ENCODE measurements around the gene SLC25A13. TPM values are rescaled to one million over a fixed set of nuclear protein-coding genes. Genes with fewer than 3 reads are reported as not detected.

SLC25A13 gene
- total RNA-seq, 3 donors from 2014 or later = 33.1 to 39.0 (median 33.2) TPM

DNA sequence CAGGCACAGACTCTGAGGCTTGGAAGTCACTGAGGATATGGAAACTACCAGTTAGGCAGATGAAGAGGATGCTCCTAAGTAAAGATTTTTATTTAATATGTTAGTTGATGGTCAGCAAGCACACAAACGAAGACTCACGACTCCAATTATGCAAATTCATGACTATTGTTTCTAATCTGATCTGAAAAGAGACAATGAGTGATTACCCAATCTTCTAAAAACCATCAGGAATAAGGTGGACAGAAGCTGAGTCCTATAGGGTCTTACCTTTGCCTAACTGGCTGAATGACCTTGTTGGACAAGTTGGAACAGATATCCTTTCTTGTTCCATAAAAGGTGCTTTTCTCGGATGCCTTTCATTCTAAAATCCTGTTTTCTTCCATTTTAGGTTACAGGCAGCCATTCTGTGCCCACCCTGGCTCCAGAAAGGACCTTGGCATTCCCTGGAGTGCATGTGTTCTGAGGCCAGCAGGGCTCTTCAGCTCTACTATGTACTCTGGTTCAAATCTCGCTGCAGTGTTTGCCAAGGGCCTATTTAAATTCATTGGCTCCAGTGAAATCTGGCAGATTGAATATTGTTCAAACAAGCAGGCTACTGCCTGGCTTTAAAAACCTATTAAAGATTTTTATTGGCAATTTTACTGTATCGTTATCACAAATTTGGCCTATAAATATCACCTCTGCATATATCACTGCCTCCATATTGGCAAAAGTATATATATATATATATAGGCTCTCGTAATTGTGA lies 77.5 kb downstream of the SLC25A13 start:
- Histone ChIP-seq H3K36me3 (no peaks in the 10 kb centered on the region), H3K9me3 (no peaks in the 10 kb centered on the region), H3K4me1 (no peaks in the 10 kb centered on the region), H3K27ac (no peak overlapping the region), H3K4me3 (no peak overlapping the region), H3K27me3 (no peaks in the 10 kb centered on the region)
- TF ChIP-seq POLR2AphosphoS5 (IDR thresholded peaks at IDR 0.05) (no peak), POLR2A (IDR thresholded peaks at IDR 0.05) (no peak)
- TF ChIP-seq, protein P1, sequence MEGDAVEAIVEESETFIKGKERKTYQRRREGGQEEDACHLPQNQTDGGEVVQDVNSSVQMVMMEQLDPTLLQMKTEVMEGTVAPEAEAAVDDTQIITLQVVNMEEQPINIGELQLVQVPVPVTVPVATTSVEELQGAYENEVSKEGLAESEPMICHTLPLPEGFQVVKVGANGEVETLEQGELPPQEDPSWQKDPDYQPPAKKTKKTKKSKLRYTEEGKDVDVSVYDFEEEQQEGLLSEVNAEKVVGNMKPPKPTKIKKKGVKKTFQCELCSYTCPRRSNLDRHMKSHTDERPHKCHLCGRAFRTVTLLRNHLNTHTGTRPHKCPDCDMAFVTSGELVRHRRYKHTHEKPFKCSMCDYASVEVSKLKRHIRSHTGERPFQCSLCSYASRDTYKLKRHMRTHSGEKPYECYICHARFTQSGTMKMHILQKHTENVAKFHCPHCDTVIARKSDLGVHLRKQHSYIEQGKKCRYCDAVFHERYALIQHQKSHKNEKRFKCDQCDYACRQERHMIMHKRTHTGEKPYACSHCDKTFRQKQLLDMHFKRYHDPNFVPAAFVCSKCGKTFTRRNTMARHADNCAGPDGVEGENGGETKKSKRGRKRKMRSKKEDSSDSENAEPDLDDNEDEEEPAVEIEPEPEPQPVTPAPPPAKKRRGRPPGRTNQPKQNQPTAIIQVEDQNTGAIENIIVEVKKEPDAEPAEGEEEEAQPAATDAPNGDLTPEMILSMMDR (IDR thresholded peaks at IDR 0.05) = no peak
- intact Hi-C loops (cut with DNase I; ENCODE audit: low total_unique reads) = no loop called here
- no peak for DNase-seq (ENCODE audit: low spot score in 2 of 2)

DNA sequence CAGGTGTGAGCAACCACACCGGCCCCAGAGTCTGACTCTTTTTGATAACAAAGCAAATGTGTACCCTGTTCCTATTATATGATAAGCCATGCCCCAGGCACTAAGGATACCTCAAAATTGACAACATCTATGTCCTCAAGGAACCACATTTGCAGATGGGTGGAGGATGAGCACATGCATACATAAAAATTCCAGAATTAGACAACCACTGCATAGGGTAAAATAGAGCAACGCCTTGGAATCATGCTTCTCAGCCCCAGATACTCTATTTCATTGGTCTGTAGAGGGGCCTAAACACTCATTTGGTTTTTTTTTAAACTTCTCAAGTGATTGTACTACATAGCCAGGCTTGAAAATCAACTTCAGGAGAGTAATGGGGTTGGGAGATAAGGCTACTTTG lies 78.7 kb downstream of the SLC25A13 start:
- no peak for DNase-seq (ENCODE audit: low spot score in 2 of 2)
- TF ChIP-seq POLR2A (IDR thresholded peaks at IDR 0.05) = no peak
- no peak for TF ChIP-seq POLR2AphosphoS5 (IDR thresholded peaks at IDR 0.05)
- TF ChIP-seq, protein P1 (IDR thresholded peaks at IDR 0.05) = no peak
- H3K4me3 ChIP-seq = no peak overlapping the region
- H3K27ac ChIP-seq = no peak overlapping the region
- intact Hi-C loops (cut with DNase I; ENCODE audit: low total_unique reads) = no loop called here
- no peaks in the 10 kb centered on the region for H3K9me3 ChIP-seq
- no peaks in the 10 kb centered on the region for H3K36me3 ChIP-seq
- no peaks in the 10 kb centered on the region for H3K4me1 ChIP-seq
- H3K27me3 ChIP-seq = no peaks in the 10 kb centered on the region

DNA sequence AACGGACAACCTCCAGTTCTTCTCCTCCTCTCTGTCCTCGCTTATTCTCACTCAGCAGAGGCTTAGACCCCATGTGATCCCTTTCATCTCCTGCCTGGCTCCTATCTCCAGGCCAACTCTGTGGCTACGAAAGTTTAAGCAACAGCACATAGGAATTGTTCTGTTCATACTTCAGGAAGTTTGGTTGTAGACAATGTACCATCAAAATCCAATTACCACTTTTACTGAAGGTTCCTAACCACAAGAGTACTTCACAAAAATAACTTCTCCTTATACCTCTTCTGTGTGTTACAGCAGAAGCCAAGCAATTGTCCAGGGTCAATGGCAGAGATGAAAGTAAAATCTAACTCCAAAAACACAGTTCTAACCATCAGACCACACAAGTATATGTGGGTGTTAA lies 80.0 kb downstream of the SLC25A13 start:
- no peaks in the 10 kb centered on the region for H3K36me3 ChIP-seq
- H3K9me3 ChIP-seq = no peaks in the 10 kb centered on the region
- TF ChIP-seq POLR2A (IDR thresholded peaks at IDR 0.05) = no peak
- TF ChIP-seq POLR2AphosphoS5 (IDR thresholded peaks at IDR 0.05) = no peak
- TF ChIP-seq, protein P1 (IDR thresholded peaks at IDR 0.05) = no peak
- no peaks in the 10 kb centered on the region for H3K4me1 ChIP-seq
- no peaks in the 10 kb centered on the region for H3K27me3 ChIP-seq
- H3K4me3 ChIP-seq = no peak overlapping the region
- intact Hi-C loops (cut with DNase I; ENCODE audit: low total_unique reads) = no loop called here
- no peak for DNase-seq (ENCODE audit: low spot score in 2 of 2)
- H3K27ac ChIP-seq = no peak overlapping the region

DNA sequence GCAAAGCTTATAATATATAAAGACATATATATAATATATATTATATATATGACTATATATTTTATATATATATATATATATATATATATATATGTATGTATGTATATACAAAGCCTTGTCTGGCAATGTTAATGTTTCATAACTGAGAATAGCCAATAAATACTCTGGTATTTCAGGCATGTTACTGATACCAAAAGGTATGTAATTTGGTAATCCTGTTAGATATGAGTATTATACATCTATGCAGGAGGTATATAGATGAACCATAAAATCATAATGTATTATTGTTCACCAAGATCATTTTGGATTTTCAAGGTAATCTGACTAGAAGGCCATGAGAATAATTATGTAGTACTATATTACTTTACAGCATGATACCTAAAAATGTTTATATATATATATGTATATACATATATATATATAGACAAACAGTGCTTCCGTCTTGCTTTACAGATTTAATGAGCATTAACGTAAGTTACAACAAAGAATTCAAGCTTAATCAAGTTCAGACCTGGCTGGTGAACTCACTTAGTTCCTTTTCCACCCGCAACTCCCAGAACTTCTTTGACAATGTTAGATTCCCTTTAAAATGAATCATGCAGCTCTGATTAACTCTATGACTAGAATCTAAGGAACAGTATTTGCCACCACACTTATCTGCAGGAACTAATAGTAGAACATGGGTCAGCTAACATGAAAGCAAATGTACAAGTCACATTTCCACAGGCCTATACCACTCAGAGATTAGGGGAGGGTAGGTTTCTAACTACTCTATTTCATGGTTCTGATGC lies 82.7 kb downstream of the SLC25A13 start:
- no peaks in the 10 kb centered on the region for H3K27me3 ChIP-seq
- DNase-seq (ENCODE audit: low spot score in 2 of 2) = no peak
- intact Hi-C loops (cut with DNase I; ENCODE audit: low total_unique reads) = no loop called here
- H3K36me3 ChIP-seq = no peaks in the 10 kb centered on the region
- H3K4me3 ChIP-seq = no peak overlapping the region
- no peaks in the 10 kb centered on the region for H3K4me1 ChIP-seq
- no peaks in the 10 kb centered on the region for H3K9me3 ChIP-seq
- TF ChIP-seq, protein P1 (IDR thresholded peaks at IDR 0.05) = no peak
- TF ChIP-seq POLR2AphosphoS5 (IDR thresholded peaks at IDR 0.05) (no peak), POLR2A (IDR thresholded peaks at IDR 0.05) (no peak)
- H3K27ac ChIP-seq = no peak overlapping the region

DNA sequence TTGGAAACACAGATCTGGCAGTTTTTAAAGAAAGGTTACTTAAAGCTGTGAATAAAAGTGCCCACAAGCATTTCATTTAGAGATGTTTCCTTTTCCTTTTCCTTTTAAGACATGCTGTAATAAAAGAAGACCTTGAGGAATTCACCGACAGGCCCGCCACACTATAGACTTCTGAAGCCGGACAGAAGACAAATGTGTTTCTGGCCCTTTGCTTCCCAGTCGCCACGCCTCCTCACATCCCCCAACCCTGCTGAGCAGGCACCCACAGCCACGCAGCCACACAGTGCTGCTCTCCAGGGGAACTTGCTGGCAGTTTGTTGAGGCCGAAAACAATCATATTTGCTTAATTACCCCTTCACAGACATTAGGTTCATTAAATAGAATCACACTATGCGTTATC lies 83.4 kb downstream of the SLC25A13 start:
- Histone ChIP-seq H3K9me3 (no peaks in the 10 kb centered on the region), H3K27me3 (no peaks in the 10 kb centered on the region), H3K4me1 (no peaks in the 10 kb centered on the region), H3K36me3 (no peaks in the 10 kb centered on the region), H3K4me3 (no peak overlapping the region), H3K27ac (no peak overlapping the region)
- intact Hi-C loops (cut with DNase I; ENCODE audit: low total_unique reads) = no loop called here
- DNase-seq (ENCODE audit: low spot score in 2 of 2) = no peak
- TF ChIP-seq POLR2A (IDR thresholded peaks at IDR 0.05) (no peak), POLR2AphosphoS5 (IDR thresholded peaks at IDR 0.05) (no peak)
- TF ChIP-seq, protein P1 (IDR thresholded peaks at IDR 0.05) = no peak

All from breast epithelium (tissue), 4 donors.